K562 (cell line): ENCODE data around the gene NCKAP1. TPM values are rescaled to one million over a fixed set of nuclear protein-coding genes. Genes with fewer than 3 reads are reported as not detected.

Experiments
- ARNT ChIP-seq, 2 experiments: fragments of 450-650 bp; IDR thresholded peaks; 2 replicates each; pipeline ENCODE4 v1.6.1; 2016; ENCODE audit warnings: mild to moderate bottlenecking in 1 of 2
- ETS1 ChIP-seq: conservative IDR thresholded peaks from 2 replicates; pipeline ENCODE4 v1.6.1; 2011; ENCODE audit warnings: low read depth, mild to moderate bottlenecking, low read length; ENCODE audit not compliant: control insufficient read depth
- FIP1L1 ChIP-seq: fragments of 200-400 bp; formaldehyde crosslinking; IDR thresholded peaks from 2 replicates; pipeline ENCODE4 v1.6.1; 2018; ENCODE audit warnings: mild to moderate bottlenecking, low read depth, low read length; ENCODE audit not compliant: poor library complexity, severe bottlenecking
- FOSL1 ChIP-seq: fragments of 200-800 bp; sonication (Bioruptor generic); conservative IDR thresholded peaks from 2 replicates; pipeline ENCODE4 v1.6.1; 2016; ENCODE audit warnings: missing genetic modification characterization, missing compliant biosample characterization
- KDM5B ChIP-seq: fragments of 200-600 bp; sonication (generic); IDR thresholded peaks from 2 replicates; pipeline ENCODE4 v1.6.1; 2012; ENCODE audit warnings: low read depth, mild to moderate bottlenecking, moderate library complexity, low read length, control low read depth, inconsistent platforms; ENCODE audit not compliant: insufficient replicate concordance
- KLF6 ChIP-seq: fragments of 250-450 bp; sonication (Bioruptor Pico); IDR thresholded peaks from 2 replicates; pipeline ENCODE4 v1.4.0; 2020; ENCODE audit warnings: mild to moderate bottlenecking, moderate library complexity, borderline replicate concordance
- MAZ ChIP-seq, 2 experiments: fragments of 450-650 bp in 1 of 2; sonication (generic) in 1 of 2; formaldehyde crosslinking; IDR thresholded peaks in 1 of 2; conservative IDR thresholded peaks in 1 of 2; 2 replicates each; pipeline versions ENCODE4 v1.4.0 to v1.5.0; 2020; ENCODE audit warnings: mild to moderate bottlenecking in 1 of 2, missing genetic modification reagents in 1 of 2
- POLR2A ChIP-seq: fragments of 450-650 bp; conservative IDR thresholded peaks from 2 replicates; pipeline ENCODE4 v1.6.1; 2016
- RBM34 ChIP-seq: fragments of 200-400 bp; formaldehyde crosslinking; IDR thresholded peaks from 2 replicates; pipeline ENCODE4 v1.6.1; 2018; ENCODE audit warnings: low read length, borderline replicate concordance; ENCODE audit not compliant: insufficient read depth
- RCOR1 ChIP-seq, 2 experiments: IDR thresholded peaks; 2 replicates each; pipeline ENCODE4 v1.6.1; 2012; ENCODE audit warnings: low read depth in 2 of 2, low read length in 2 of 2, borderline replicate concordance in 1 of 2, improper control_type of control experiment in 1 of 2
- SMAD4 ChIP-seq: fragments of 250-450 bp; sonication (Bioruptor Pico); conservative IDR thresholded peaks from 2 replicates; pipeline ENCODE4 v1.8.0; 2021; ENCODE audit warnings: inconsistent platforms, mild to moderate bottlenecking, moderate library complexity
- THRAP3 ChIP-seq: fragments of 450-650 bp; IDR thresholded peaks from 2 replicates; pipeline ENCODE4 v1.6.1; 2016; ENCODE audit warnings: mild to moderate bottlenecking, inconsistent platforms, borderline replicate concordance
- polyA plus RNA-seq, 8 experiments: library from polyadenylated mRNA; depleted of rRNA in 4 of 8; stranded (reverse) in 5 of 8; unstranded in 3 of 8; fragments of >200 nt; fragmentation: Nextera tagmentation in 2 of 8; fragmentation: Illumina TruSeq in 1 of 8; extraction: Ambion mirVana in 2 of 8; extraction: Trizol in 1 of 8; gene quantifications; 2 replicates each; pipeline versions ENCODE4 v1.2.1 to v1.2.3, GENCODE V29; 2011 to 2014; ENCODE audit warnings: inconsistent platforms in 1 of 8, missing spikeins in 1 of 8
- total RNA-seq, 7 experiments: library from RNA; depleted of rRNA in 6 of 7; stranded (reverse); fragments of >200 nt in 6 of 7; fragmentation: Illumina TruSeq in 2 of 7; extraction: Trizol in 2 of 7; gene quantifications; 2 replicates each; pipeline versions ENCODE4 v1.2.1 to v1.2.3, GENCODE V29; 2011 to 2021; ENCODE audit warnings: low replicate concordance in 1 of 7
- TF ChIP-seq, protein P1 (sequence below): fragments of 250-450 bp; sonication (Bioruptor Pico); IDR thresholded peaks from 2 replicates; pipeline ENCODE4 v1.4.0; 2020
- TF ChIP-seq, protein P2 (sequence below): fragments of 250-450 bp; sonication (Bioruptor Pico); IDR thresholded peaks from 2 replicates; pipeline ENCODE4 v1.5.0; 2022; ENCODE audit warnings: mild to moderate bottlenecking

The NCKAP1 gene
- total and polyA plus RNA-seq, 9 of the 15 experiments (the other 6 are each of a cell fraction or from before 2014, with no cell fraction given), result 34.0 to 153 (median 88.7) TPM

DNA sequence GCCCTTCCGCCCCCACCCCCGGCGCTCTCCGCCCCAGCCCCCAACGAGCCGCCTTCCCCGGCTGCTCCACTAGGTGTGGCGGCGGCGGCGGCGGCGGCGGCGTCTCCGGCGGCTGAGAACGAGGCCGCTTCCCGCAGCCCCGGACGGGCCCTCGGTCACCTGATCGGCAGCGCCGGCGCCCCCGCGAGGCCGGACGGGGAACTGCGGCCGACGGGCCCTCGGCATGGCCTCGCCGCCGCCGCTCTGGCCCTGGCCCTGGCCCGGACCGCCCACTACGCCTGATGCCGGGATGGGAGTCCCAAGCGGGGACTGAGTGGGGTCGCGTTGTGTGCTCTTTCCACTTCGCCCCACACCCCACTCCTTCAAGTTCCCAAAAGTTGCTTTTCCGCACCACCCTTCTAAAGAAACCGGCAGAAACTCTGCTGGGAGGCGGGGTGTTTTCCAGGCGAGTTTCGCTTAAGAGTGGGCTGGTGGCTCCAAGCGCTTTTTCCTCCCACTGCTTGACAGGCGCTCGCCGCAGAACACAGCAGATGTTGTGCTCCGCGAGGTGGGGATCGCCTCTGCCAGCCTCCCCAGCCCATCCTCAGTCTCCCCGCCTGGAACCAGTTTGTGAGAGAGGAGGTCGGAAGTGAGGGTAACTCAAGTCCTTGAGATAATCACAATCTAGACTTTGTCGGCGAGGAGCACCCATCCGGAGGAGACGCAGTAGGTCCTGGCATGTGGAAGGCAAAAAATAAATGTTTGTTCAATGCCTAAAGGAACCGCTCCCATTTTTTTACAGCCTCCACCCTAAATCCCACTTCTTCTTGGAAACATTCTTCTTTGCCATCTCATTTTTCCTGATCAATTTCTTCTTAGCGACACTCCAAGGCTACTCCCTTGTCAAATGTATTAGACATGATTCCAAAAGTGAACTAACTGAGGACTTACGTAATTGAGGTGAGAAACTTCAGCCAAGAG lies at the start of gene NCKAP1 (continued):
- TF ChIP-seq MAZ (CRISPR knock-in tag; conservative IDR thresholded peaks at IDR 0.05 in 1 of 2, IDR thresholded peaks at IDR 0.05 in 1 of 2), result peak; percentile 68 to 84; a peak in 2 of 4 replicates
- TF ChIP-seq, protein P1, sequence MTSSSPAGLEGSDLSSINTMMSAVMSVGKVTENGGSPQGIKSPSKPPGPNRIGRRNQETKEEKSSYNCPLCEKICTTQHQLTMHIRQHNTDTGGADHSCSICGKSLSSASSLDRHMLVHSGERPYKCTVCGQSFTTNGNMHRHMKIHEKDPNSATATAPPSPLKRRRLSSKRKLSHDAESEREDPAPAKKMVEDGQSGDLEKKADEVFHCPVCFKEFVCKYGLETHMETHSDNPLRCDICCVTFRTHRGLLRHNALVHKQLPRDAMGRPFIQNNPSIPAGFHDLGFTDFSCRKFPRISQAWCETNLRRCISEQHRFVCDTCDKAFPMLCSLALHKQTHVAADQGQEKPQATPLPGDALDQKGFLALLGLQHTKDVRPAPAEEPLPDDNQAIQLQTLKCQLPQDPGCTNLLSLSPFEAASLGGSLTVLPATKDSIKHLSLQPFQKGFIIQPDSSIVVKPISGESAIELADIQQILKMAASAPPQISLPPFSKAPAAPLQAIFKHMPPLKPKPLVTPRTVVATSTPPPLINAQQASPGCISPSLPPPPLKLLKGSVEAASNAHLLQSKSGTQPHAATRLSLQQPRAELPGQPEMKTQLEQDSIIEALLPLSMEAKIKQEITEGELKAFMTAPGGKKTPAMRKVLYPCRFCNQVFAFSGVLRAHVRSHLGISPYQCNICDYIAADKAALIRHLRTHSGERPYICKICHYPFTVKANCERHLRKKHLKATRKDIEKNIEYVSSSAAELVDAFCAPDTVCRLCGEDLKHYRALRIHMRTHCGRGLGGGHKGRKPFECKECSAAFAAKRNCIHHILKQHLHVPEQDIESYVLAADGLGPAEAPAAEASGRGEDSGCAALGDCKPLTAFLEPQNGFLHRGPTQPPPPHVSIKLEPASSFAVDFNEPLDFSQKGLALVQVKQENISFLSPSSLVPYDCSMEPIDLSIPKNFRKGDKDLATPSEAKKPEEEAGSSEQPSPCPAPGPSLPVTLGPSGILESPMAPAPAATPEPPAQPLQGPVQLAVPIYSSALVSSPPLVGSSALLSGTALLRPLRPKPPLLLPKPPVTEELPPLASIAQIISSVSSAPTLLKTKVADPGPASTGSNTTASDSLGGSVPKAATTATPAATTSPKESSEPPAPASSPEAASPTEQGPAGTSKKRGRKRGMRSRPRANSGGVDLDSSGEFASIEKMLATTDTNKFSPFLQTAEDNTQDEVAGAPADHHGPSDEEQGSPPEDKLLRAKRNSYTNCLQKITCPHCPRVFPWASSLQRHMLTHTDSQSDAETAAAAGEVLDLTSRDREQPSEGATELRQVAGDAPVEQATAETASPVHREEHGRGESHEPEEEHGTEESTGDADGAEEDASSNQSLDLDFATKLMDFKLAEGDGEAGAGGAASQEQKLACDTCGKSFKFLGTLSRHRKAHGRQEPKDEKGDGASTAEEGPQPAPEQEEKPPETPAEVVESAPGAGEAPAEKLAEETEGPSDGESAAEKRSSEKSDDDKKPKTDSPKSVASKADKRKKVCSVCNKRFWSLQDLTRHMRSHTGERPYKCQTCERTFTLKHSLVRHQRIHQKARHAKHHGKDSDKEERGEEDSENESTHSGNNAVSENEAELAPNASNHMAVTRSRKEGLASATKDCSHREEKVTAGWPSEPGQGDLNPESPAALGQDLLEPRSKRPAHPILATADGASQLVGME, result peak; percentile 68; the same call in 1 of the 2 replicates
- peak; percentile 84 for TF ChIP-seq POLR2A
- TF ChIP-seq SMAD4 (CRISPR knock-in tag), result peak; percentile 97
- TF ChIP-seq ARNT (IDR thresholded peaks at IDR 0.05), result 0 out of 4 replicates have a peak, but pooled peaks of 1 of the 2 experiments have one; percentile 17
- no peak for TF ChIP-seq RBM34
- TF ChIP-seq FIP1L1, result peak; percentile 66
- no peak for TF ChIP-seq ETS1
- TF ChIP-seq KLF6 (CRISPR knock-in tag), result 0 out of 2 replicates have a peak, but pooled peaks have one; percentile 48
- TF ChIP-seq, protein P2, sequence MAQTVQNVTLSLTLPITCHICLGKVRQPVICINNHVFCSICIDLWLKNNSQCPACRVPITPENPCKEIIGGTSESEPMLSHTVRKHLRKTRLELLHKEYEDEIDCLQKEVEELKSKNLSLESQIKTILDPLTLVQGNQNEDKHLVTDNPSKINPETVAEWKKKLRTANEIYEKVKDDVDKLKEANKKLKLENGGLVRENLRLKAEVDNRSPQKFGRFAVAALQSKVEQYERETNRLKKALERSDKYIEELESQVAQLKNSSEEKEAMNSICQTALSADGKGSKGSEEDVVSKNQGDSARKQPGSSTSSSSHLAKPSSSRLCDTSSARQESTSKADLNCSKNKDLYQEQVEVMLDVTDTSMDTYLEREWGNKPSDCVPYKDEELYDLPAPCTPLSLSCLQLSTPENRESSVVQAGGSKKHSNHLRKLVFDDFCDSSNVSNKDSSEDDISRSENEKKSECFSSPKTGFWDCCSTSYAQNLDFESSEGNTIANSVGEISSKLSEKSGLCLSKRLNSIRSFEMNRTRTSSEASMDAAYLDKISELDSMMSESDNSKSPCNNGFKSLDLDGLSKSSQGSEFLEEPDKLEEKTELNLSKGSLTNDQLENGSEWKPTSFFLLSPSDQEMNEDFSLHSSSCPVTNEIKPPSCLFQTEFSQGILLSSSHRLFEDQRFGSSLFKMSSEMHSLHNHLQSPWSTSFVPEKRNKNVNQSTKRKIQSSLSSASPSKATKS (CRISPR knock-in tag), result 0 out of 2 replicates have a peak, but pooled peaks have one; percentile 55
- TF ChIP-seq FOSL1 (tag), result no peak
- peak in 1 of 2 experiments; percentile 48; a peak in 2 of 4 replicates for TF ChIP-seq RCOR1 (IDR thresholded peaks at IDR 0.05; ENCODE audit: borderline replicate concordance in 1 of 2, low read depth in 2 of 2, low read length in 2 of 2)
- TF ChIP-seq THRAP3, result no peak
- peak; percentile 70 for TF ChIP-seq KDM5B
